Ureter (tissue), 1 donor: ENCODE data around the gene SMARCC1. TPM values are rescaled to one million over a fixed set of nuclear protein-coding genes. Genes with fewer than 3 reads are reported as not detected.

Experiments
- DNase-seq: peaks from one replicate; pipeline ENCODE4 v3.0.0-alpha.2; 2020; ENCODE audit warnings: low spot score
- total RNA-seq: library from RNA; stranded (reverse); gene quantifications from one replicate; pipeline ENCODE4 v1.2.4, GENCODE V29; 2023
- donor health status: DM: yes; HTN: yes; CAD: no.

The SMARCC1 gene
- total RNA-seq, 1 donor from 2014 or later, result 110 TPM

DNA sequence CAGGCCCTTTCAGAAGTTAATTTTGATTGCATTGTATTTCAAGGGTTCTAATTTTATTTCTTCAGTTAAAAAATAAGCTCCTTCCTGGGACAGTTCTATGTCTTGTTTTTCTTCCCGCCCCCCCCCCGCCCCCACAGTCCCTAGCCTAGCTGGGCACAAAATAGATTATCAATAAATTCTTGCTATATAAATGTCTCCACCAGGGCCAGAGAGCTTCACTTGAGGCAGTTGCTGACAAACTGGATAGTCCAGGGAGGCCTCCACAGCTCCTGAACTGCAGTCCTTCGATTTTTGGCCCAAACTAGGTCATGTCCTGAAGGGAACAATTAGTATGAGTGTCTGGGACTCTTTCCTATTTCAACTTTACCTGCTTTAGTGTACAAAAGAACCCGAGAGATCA lies 193.1 kb downstream of the SMARCC1 start:
- DNase-seq, result no peak

DNA sequence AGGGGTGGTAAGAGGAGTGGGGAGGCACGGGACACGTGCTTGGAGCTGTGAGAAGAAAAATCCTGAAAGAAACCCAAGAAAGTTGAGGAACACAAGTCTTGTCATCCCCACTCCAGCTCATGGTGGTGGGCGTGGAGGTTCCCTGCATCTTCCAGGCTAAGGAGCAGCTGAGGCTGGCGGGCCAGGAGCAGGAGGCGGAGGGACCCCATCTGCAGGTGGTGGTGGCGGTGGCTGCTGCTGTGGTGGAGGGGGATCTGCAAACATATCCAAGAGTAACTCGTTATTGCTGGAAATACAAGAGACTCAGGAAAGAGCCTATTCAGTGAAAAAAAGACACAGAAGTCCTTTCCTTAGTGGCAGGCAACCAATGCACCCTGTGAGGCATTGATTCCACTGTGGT lies 193.6 kb downstream of the SMARCC1 start:
- no peak for DNase-seq

DNA sequence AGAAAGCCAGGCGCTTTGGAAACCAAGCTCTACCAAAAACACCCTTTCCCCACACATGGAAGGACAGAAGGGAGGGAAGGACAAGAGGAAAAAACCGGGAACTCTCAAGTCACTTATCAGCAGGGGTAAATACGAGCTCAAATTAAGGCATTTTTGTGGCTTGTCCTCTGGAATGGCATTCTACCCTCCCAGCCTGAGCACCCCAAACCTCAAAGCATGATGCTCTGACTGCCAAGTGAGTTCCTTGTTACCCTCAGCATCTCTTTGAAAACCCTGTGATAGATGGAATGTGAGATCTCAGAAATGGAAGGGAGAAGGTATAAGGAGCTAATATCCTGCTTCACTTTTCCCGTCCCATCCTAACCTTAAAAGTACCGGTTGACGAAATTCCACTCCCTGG lies 194.9 kb downstream of the SMARCC1 start:
- no peak for DNase-seq

DNA sequence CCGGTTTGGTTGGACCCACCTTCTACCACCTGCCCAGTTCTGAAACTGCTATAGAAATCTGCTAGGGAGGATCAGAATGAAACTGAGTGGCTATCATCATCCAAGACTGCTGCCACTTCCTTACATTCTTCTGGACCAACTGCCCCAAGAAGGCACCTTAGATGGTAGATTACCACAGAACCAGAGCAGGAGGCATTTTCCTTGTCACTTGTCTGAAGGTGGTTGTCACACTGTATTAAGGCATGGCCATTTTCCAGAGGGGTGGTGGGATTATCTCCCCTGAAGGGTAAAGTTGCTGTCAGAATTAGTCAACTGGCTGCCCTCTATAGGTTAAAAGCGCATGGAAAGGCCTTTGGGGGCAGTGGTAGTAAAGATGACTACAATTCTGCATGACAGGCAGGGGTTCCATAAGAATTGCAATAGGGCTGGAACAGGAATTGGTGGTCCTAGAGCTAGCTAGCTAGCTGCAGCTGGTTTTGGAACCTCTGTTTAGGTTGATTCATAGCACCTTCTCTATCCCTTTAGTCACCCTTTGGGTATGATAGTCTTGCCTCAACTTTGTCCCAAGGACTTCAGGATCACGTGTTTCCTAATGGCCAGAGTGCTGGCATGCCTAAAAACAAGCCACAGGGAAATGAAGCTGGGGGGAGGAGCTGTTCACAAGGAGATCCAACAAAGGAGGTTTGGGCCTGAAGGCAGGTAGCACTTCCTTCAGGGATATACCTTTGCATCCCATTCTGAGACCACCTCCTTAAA lies 198.2 kb downstream of the SMARCC1 start:
- DNase-seq, result no peak

DNA sequence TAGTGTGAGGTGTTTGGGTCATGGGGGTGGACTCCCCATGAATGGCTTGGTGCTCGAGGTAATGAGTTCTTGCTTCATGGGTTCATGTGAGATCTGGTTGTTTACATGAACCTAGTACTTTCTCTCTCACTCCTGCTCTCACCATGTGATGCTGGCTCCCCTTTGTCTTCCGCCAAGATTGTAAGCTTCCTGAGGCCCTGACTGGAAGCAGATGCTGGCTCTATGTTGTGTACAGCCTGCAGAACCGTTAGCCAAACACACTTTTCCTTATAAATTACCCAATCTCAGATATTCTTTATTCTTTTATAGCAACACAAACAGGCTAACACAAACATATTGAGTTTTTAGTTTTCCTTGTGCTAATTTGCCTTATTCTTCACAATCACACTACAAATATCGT lies 199.9 kb downstream of the SMARCC1 start:
- no peak for DNase-seq

DNA sequence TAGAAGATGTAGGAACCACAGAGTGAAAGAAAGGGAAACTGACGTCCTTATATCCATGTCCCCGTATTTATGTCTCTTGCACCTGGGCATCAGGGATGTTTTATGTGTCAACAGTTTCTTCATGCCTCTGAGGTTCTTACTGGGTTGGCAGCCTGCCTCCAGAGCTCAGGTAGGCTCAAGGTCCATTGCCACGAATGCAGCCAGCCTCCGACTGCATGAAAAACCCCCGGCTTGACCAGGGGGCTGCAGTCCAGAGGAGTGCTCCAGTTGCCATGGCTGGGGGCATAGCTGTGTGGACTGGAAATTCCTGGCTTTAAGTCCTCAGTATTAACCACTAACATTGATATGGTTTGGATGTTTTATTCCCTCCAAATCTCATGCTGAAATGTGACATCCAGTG lies 200.3 kb downstream of the SMARCC1 start:
- no peak for DNase-seq

DNA sequence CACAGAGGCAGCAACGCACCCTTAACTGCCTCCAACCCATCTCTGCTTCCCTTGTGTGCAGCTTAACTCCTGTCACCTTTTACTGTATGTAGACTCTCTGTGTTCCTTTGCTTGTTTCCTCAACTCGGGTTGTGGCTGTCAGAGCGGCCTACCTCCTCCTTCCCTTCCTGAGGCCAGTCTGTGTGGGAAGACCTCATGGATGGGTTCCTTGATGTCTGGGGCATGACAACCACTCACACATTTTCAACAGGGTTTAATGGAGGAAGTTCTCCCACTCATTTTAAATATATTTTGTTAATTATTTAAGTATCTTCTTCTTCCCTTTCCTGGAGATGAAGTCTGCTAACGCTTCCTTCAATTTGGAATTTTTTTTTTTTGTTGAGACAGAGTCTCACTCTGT lies 201.2 kb downstream of the SMARCC1 start:
- no peak for DNase-seq

DNA sequence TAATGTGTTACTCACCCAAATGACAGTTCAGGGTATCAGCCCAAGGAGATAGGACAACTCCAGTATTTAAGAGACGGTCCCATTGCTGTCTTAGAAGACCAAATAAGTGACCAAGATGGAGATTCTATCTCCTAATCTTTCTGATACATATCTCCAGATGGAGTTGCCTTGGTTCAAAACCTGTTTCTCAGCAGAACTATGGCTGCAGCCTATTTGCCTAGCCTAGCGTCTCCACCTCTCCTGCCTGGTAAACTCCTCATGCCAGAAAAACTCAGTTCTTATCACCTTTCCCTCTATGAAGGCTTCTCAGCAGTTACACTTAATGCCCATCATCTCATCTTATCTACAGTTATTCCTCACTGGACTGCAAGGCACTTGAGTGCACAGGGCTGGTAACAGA lies 201.8 kb downstream of the SMARCC1 start:
- DNase-seq, result no peak

DNA sequence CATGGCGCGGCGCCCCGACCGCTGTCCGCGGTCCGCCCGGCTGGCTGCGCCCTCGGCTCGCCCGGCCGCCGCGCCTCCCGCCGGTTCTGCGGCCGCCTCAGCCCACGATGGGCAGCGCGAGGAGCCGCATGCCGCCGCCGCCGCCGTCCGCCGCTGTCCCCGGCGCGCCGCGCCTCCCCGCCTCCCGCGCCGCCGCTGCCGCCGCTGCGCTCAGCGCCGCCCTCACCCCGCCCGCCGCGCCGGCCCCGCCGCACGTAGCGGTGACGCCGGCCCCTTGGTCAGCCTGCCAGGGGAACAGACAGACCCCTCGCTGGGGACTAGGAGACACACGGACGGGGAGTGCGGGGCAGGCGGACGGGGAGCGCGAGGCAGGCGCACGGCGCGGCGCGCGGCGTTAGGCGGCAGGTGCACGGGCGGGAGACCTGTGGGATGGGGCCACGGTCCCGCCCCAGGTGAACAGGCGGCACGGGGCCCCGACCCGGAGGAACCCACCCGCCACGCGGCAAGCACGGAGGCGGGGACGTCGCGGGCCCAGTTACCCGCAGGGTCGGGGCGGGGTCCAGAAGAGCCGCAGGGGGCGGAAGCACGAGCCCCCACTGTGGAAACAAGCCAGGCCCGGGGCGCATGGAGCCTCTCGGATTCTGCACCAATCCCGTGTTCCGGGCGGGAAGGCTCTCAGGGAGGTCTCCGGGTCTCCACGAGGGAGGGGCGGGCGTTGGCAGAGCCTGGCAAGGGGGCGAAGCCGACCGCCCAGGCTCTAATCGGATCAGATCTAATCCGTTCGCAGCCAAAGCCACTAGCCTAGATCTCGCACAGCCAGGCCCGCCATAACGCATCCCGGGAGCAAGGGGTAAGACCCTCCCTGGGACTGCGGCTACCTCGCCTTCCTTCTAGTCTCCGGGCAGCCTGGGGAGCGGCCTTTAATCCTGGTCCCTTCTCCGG lies 202.7 kb downstream of the SMARCC1 start, which contains the start of gene CSPG5:
CSPG5 (minus strand) TSS at position 175 of the 942 bp plus-strand sequence; CDS start at position 3, 172 bp downstream.
- no peak for DNase-seq

DNA sequence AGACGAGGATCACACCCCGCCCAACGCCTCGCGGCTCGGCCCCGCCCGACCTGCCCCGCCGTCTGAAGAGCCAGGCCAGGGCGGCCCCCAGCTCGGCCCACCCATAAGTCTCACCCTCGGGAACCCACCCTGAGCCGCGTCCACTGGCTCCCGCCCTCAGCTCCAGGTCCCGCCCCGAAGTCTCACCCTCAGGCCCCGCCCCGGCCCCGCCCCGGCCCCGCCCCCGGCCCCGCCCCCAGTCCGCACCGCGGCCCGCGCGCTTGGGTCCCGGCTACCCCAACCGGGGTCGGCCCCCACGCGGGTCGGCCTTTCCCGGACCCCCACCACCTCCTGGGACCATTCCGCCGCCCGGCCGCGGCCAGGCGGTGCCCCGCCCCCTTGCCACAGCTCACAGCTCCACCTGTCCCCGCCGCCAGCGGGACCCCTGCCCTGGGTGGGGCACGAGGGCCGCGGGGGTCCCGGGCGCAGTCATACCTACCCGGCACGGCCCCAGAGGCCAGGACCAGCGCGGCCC lies 203.5 kb downstream of the SMARCC1 start:
- no peak for DNase-seq

DNA sequence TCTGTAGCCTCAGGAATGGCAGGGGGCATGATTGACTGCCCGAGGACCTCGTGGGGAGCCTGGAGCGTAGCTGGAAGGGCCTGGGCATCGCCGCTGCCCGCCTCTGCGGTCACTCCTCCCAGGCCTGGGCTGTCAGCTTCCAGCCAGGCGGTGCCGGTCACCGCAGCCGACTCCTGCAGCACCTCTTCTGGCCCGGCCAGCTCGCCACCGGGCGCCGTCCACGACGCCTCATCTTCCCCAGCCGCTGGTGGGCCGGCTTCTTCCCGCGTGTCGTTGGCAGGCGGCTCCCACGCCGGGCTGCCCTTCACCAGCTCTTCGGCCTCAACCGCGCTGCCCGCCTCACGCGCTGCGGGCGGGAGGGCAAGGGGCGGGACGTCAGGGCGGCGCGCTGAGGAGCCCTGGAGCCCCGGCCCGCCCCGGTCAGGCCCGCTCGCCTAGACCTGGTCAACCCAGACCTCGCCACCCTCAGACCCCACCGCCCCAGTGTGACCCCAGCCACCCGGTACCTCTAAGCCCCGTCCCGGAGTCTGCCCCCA lies 204.0 kb downstream of the SMARCC1 start:
- no peak for DNase-seq

DNA sequence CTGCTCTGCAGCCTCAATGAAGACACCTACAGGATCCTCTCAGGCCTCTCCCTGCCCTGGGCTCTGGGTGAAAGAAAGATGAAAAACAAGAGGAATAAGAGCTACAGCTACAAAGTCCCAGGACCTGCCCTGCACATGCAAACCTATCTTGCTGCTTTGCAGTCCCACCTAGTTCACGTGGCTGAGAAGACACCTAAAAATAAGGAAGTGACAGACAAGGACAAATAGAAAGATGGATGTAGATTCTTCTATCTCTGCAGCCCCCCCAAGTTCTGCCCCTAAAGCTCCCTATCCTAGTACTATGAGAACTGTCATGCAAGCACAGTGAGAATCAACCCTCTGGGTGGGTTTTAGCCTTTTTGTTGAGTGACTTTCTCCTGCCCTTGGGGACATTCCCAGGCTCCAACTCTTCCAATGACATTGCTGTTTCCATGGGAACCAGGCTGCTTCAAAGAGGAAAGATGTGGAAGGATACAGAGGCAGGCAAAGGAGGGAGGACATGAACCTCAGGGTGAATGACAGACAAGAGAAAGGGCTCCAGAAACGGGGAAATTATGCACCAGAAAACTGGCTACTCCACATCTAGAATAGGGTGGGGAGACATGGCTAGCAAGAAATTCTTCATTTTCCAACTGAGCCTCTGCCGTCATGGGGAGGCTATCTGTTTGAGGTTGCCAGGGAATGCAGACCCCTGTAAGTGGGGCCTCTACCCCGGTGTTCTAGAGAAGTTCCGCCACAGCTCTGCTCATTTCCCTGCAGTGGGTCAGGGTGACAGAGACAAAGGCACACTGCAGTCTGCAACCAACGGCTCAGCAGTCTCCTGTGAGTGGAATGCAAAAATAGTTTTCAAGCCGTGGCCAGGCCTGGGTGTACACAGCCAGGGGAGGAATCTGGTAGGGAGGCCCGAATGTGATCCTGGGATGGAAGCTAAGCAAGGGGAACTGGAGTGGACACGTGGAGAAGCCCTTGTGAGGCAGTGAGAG lies 208.2 kb downstream of the SMARCC1 start:
- no peak for DNase-seq

DNA sequence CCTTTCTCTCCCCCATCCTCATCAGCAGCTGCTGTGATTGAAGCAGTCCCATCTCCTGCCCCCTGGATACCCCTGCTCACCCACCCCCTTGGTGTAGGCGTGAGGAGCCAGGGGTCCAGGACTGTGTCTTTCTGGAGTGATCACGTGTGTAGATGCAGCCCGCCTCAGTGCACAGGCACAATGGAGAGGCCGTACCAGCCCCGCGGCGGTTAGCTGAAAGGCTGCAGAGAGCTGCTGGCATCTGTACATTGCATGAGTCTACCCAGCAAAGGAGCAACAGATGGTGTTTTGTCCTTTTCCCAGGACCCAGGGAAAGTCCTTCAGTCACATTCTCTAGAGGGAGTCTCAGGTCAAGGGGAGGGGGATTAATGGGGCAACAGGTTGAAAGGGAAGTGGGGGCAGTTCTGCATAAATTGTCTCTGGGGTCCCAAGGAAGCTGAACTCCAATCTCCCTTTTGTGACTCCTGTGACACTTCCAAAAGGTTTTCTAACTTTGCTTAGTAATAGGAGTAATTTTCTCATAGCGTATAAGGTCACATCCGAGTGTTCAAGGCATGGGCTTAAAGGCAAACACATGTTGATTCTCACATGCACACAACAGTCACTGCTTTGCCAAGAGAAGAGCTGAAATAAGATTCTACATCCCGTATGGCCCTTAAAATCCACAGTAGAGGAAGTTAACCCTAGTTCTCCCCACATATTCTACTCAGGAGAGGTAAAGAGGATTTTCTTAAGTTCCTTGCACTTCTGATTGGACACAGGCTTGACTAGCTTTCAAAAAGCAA lies 210.1 kb downstream of the SMARCC1 start:
- DNase-seq, result no peak

DNA sequence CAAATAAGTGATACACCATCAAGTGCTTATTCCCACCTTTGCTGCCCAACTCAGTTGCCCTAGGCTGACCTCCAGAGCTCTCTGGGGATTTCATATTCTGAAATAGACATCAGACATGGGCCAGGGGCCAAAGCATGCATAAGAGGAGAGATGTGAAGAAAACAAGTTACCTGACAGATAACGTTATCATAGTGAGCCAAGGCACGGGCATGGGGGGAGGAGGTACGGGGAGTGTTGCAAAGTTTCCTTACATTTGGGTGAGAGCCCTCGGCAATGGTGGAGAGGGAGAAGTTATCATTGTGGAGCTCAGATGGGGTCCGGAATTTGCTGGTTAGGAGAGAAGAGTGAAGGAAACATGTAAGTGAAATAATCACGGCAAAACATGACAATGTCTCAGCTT lies 212.8 kb downstream of the SMARCC1 start:
- DNase-seq, result no peak

DNA sequence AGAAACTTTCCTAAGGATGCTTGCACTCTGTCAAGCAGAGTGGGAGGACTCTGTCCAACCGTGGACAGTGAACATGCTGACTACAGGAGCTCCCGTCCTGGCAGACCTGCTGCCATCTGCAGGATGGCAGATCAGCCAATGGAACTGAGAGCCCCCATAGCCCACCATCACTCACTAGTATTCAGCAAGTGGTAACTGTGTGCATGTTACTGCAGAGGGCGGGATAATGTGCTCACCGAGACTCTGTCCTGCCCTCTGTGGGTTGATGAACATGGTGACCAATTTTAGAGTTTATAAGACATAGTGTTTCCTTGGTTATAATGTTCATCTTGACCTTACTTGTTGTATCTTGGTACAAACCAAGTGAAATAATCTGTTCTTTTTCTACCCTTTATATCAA lies 214.5 kb downstream of the SMARCC1 start:
- no peak for DNase-seq

DNA sequence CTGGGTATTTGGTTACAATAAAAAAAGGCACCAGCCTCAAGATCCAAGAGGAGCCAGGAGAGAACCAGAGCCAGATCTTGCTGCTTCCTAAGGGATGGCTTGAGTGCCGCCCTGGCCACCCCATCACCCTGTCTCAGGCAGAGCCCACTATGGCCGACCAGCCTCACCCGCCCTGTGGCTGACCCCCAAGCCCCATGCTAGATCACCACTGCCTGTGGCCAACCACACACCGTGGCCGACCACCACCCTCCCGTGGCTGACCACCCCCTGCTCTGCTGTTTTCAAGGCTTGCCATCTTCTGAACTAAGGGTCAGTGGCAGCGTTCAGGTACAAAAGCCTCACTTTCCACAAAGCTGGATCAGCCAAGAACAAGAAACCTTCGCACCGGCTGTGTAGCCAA lies 215.0 kb downstream of the SMARCC1 start:
- no peak for DNase-seq

DNA sequence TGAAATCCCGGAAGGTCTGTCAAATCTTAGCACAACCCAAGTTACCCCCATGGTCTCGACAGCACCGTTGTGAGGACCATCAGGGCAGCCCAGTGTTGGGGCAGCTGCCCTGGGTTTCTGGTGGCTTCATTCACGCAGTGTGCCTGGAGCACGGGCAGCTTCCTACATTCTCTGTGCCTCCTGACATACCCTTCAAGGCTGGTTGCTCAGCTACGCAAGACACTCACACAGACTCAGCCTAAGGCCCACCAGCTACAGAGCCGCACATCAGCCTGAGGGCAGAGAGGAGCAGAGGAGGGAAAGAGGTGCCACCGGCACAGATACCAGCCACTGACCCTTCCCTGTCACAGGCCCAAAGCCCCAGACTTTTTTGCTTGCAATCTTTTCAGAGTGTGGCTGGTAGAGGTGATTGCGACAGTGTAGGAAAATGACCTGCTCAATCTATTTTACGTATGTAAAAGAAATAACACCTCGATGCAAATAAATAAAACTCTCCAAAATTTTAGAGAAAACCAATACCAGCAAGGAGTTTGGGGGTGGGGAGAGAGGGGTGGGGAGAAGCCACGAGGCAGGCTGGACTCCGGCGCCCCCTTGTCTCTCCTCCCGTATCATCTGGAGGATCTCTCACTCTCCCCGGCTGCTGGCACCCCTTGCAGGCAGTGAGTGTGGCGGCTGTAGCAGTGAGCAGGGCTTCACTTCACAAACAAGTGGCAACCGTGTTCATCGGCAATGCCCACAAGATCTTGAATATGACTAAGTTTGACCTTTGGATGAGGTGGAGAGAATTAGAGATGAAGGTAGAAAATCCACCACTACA lies 215.8 kb downstream of the SMARCC1 start:
- no peak for DNase-seq

DNA sequence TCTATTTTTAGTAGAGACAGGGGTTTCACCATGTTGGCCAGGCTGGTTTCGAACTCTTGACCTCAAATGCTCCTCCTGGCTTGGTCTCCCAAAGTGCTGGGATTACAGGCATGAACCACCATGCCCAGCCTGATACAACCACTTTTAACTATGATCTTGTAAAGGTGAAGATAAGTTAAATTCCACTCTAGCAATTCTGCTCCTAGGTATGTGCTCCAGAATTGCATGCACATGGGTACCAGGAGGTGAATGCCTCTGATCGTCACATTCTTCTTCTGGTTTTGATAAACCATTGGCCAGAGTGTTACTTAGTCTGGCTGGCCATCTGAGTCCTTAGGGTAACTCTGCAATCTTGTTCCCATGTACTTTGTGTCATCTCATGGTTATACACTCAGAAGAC lies 225.3 kb downstream of the SMARCC1 start:
- DNase-seq, result no peak

DNA sequence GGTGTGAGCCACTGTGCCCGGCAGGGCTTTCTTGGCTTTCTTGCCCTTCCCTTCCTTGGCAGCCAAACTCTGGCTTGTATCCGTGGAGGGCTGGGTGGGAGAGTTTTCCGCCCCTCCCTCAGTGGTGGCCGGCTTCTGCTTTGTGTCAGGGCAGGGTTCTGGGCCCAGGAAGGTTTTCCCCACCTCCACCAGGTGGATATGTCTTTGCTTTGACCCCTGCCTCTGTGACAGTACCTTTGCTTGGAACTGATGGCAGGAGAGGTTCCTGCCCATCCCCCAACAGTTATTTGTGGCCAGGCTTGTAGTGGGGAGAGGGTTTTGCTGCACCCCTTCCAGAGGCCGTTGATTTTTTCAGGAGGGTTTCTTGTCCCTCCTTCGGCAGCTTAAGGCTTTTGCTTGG lies 227.4 kb downstream of the SMARCC1 start:
- DNase-seq, result no peak
